HG03378 (cell line): Measurements from ENCODE around the gene UGT1A3.

Experiments used
- ATAC-seq: cut with Tn5 transposase; IDR thresholded peaks from one replicate; pipeline ENCODE4 v1.9.1; 2021; ENCODE audit warnings: mild to moderate bottlenecking, moderate library complexity; ENCODE audit not compliant: unreplicated experiment

Gene UGT1A3

GRCh38 chr2:233756429-233757081 lies 27.7 kb downstream of the UGT1A3 start:
- no peak for ATAC-seq

- ATAC-seq, result no peak
These were observed 29.3 kb downstream of the UGT1A3 start for GRCh38 chr2:233758141-233758540.

GRCh38 chr2:233758849-233759248 lies 30.0 kb downstream of the UGT1A3 start:
- no peak for ATAC-seq

- no peak for ATAC-seq
These were observed 31.2 kb downstream of the UGT1A3 start, which contains the start of gene UGT1A1 for GRCh38 chr2:233760043-233760442. Gene UGT1A1 (plus strand): TSS chr2:233760270. CDS start chr2:233760288, 18 bp downstream.

DNA sequence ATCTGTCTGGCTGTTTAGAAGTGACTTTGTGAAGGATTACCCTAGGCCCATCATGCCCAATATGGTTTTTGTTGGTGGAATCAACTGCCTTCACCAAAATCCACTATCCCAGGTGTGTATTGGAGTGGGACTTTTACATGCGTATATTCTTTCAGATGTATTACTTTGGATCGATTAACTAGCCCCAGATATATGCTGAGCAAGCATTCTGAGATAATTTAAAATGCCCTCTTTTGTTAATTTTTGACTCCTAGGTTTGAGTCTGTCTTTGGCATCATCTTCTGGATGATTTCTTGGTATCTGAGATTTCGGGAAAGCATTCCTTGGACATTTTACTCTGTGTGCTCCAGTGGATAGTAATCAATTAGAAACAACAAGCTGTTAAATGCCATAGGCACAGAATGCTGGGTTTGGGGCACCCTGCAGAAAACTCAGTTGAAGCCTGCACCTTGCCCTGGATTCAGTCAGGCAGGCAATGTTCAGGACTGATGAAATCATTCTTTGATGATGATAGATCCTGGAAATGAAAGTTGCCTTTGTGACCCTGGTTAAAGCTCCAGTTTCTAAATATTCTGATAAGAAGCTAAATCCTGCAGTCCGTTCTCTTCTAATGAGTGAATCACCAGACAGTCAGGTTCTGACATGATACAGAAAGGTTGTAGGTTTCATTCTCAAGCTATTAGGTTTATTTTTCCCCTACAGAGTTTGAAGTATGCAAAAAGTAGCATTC lies 32.4 kb downstream of the UGT1A3 start:
- no peak for ATAC-seq

- ATAC-seq, result no peak
These were observed 35.4 kb downstream of the UGT1A3 start for GRCh38 chr2:233764264-233764663.

DNA sequence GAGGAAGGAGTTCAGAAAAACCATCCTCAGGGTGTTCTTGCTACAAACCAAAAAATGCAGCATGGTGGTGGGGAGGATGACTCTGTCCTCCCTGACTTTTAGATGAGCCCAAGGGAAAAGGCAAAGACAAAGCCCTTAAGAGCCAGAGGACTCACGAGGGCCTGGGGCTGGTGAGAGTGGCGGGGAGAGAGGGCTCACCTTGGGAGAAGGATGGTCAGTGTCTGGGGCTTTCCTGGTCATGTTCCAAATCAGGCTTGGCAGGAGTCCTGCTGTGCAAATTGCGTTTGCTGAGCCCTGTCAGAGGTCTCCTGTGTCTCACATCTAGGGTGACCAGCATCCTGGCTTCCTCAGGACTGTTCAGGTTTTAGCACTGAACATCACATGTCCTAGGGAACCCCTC lies 35.9 kb downstream of the UGT1A3 start:
- no peak for ATAC-seq

GRCh38 chr2:233766416-233766815 lies 37.6 kb downstream of the UGT1A3 start:
- ATAC-seq, result no peak

DNA sequence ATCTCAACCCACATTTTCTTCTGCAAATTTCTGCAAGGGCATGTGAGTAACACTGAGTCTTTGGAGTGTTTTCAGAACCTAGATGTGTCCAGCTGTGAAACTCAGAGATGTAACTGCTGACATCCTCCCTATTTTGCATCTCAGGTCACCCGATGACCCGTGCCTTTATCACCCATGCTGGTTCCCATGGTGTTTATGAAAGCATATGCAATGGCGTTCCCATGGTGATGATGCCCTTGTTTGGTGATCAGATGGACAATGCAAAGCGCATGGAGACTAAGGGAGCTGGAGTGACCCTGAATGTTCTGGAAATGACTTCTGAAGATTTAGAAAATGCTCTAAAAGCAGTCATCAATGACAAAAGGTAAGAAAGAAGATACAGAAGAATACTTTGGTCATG lies 39.2 kb downstream of the UGT1A3 start:
- no peak for ATAC-seq

DNA sequence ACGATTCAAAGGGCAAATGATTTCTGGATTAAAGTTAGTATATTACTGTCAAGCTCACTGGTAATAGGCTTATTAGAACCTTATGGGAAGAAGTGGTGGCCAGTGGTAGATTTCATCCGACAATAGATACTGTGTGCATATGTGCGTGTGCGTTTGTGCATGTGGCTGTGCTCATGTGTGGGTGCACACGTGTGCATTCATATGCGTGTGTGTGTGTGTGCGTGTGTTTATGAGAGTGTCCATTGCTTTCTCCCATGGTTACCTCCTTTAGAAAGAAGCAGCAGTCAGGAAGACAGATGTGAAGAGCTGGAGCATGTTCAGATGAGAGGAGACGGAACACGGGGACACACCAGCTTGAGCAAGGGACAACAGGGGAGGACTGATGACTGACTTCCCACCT lies 40.4 kb downstream of the UGT1A3 start:
- ATAC-seq, result no peak

- ATAC-seq, result no peak
These were observed 43.3 kb downstream of the UGT1A3 start for GRCh38 chr2:233772153-233772552.

DNA sequence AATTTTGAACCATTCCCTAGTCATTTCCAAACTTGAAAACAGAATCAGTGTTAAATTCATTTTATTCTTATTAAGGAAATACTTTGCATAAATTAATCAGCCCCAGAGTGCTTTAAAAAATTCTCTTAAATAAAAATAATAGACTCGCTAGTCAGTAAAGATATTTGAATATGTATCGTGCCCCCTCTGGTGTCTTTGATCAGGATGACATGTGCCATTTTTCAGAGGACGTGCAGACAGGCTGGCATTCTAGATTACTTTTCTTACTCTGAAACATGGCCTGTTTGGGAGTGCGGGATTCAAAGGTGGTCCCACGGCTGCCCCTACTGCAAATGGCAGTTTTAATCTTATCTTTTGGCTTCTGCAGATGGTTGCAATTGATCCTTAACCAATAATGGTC lies 43.7 kb downstream of the UGT1A3 start:
- ATAC-seq, result no peak

GRCh38 chr2:233773854-233774253 lies 45.0 kb downstream of the UGT1A3 start:
- ATAC-seq, result no peak

- no peak for ATAC-seq
These were observed 46.6 kb downstream of the UGT1A3 start for GRCh38 chr2:233775414-233775813.

DNA sequence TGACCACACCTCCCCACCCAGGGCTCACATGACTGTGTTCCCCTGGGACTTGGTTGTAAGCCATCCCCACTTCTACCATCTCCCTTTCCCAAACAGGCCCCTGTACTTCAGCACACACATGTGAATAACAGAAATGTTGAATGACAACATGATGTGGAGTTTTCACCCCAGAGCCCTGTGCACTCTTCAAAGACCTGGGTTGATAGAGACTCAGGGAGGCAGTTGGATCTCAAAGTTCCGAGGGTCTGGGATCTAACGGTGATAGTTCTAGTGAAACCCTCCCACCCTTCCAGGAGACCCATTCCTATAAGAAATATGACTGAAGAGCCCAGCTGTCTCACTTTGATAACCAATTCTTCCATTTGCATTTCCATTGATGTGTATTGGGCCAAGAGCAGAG lies 49.2 kb downstream of the UGT1A3 start, which contains the start of gene MROH2A:
Gene MROH2A, plus strand, starts transcription at position 301 of the 400 bp plus-strand sequence. CDS start 1,029 bp downstream, outside the sequence.
- no peak for ATAC-seq

DNA sequence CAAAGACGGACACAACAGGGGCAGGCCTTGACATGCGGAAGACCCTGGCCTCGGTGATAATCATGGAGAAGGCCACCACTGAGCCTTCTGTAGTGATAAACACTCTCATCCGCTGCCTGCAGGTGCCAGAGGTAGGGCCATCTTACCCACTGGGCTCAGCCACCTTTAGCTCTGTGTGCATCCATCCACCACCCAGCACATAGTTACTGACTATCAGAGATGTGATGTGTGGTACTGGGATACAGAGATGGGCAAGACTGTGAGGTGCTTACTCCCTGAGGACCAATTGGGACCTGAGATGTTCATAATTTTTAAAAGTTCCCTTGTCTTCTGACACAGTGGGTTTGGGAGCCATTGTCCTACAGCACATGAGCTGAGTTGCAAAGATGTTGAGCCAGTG lies 50.9 kb downstream of the UGT1A3 start:
- ATAC-seq, result no peak

DNA sequence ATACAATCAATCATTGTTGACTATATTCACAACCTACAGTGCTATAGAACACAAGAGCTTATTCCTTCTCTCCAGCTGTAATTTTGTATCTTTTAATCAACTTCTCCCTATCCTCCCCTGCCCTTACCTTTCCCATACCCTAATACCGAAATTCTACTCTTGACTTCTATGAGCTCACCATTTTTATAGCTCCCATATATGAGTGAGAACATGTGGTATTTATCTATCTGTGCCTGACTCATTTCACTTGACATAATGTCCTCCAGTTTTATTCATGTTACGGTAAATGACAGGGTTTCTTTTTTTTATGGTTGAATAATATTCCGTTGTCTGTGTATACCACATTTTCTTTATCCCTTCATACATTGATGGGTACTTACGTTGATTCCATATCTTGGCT lies 51.9 kb downstream of the UGT1A3 start:
- ATAC-seq, result no peak

GRCh38 chr2:233789554-233789953 lies 60.7 kb downstream of the UGT1A3 start:
- no peak for ATAC-seq

DNA sequence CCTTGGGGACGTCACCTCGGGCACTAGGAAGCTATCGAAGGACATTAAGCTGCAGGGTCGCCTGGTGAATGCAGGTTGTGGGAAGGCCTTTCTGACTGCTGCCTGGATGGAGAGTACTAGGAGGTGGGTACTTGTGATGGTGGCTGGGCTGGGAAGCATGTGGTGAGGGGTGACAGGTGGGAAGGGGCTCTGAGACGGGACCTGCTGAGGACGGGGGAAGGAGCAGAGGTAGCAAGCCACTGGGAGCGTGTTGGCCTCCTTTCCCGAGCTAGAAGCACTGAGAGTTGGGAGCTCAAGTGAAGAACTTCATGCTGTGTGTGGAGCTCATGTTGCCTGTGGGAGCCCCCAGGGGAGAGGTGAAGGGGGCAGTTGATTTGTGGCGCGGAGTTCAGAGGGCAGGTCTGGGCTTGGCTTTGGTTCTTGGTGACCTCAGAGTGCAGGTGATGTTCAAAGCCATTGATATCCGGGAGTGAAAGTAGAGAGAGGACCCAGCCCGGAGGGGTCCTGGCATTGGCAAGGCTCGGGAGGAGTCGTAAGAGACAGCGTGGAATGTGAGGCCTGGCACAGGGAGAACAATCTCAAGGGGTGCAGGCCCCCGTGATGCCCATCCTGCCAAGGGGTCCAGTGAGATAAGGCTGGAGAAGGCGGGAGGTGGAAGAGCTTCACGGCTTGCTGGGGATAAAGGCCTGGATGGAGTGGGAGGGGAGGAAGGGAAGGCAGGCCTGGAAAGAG lies 62.5 kb downstream of the UGT1A3 start:
- ATAC-seq, result no peak

- no peak for ATAC-seq
These were observed 63.1 kb downstream of the UGT1A3 start for GRCh38 chr2:233791883-233792329.

- no peak for ATAC-seq
These were observed 63.9 kb downstream of the UGT1A3 start for GRCh38 chr2:233792720-233793119.
